ENCODE data around the gene BMPR1B. TPM values are rescaled to one million over a fixed set of nuclear protein-coding genes. Genes with fewer than 3 reads are reported as not detected.

BMPR1B gene
- total RNA-seq, result under 0.01 TPM

DNA sequence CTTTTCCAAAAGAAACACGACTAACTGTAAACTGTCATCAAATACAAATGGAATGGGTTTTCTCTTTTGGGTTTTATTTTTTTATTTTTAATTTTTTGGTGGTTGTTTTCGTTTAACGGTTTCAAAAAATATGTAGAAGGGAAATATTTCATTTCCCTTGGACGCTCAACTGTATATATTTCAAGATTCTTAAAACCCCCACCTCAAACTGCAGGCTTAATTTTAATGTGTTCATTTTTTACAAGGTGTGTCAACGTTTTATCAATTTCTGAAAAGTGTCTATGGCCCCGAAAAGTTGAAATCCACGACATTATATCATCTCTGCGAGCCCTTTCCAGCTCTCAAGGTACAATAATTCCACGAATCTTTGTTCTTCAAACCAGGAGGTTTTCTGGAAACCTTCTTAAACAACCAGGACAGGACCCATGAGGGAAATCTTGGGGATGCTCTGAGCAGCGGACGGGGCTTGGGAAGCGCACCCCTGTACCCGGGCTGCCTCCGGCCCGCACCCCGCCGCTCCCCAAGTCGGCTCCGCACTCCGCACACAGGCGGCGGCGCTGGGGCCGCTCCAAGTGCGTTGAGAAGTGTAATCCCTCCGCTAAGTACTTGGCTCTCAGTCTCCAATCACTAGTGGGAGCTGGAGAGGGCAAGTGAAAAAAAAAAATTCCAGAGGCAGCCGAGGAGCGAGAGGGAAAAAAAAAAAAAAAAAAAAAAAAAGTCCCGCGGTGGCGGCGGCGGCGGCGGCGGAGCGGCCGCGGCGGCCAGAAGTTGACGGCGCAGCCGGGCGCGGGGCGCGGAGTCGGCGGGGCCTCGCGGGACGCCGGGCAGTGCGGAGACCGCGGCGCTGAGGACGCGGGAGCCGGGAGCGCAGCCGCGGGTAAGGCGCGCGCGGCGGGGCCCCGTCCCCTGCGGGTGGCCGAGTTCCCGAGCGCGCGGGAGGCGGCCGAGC lies at the start of gene BMPR1B:
Gene BMPR1B (plus strand): TSS at position 764 of the 949 bp plus-strand sequence. CDS start 346,470 bp downstream, outside the sequence.
- no peak within 1 kb of the TSS for H3K4me3 ChIP-seq (ENCODE audit: low read length)
- H3K9me3 ChIP-seq (ENCODE audit: low read depth, low read length), result no peaks in the 10 kb centered on the region
- H3K27me3 ChIP-seq (ENCODE audit: insufficient read depth, low read length), result peaks cover 69% of the 10 kb centered on the region
- H3K4me1 ChIP-seq (ENCODE audit: insufficient read depth, low read length), result no peaks in the 10 kb centered on the region

DNA sequence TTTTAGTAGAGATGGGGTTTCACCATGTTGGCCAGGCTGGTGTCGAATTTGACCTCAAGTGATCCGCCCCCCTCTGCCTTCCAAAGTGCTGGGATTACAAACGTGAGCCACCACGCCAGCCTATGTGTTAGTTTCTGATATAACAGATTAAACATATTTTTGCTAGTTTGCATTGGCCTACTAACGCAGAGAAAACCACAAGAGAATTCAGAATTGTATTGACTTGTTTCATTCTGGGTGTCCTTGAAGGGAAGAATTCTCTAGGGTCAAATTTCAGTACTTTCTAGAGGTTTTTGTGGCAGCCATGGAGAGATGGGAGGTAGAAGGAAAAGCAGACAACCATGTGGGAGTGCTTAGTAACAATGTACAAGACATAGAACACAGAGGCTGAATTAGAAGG lies 46.1 kb upstream of the BMPR1B start:
- H3K9me3 ChIP-seq (ENCODE audit: low read depth, low read length), result no peaks in the 10 kb centered on the region
- H3K4me1 ChIP-seq (ENCODE audit: insufficient read depth, low read length), result no peaks in the 10 kb centered on the region
- no peaks in the 10 kb centered on the region for H3K27me3 ChIP-seq (ENCODE audit: insufficient read depth, low read length)
- no peak overlapping the region for H3K4me3 ChIP-seq (ENCODE audit: low read length)

DNA sequence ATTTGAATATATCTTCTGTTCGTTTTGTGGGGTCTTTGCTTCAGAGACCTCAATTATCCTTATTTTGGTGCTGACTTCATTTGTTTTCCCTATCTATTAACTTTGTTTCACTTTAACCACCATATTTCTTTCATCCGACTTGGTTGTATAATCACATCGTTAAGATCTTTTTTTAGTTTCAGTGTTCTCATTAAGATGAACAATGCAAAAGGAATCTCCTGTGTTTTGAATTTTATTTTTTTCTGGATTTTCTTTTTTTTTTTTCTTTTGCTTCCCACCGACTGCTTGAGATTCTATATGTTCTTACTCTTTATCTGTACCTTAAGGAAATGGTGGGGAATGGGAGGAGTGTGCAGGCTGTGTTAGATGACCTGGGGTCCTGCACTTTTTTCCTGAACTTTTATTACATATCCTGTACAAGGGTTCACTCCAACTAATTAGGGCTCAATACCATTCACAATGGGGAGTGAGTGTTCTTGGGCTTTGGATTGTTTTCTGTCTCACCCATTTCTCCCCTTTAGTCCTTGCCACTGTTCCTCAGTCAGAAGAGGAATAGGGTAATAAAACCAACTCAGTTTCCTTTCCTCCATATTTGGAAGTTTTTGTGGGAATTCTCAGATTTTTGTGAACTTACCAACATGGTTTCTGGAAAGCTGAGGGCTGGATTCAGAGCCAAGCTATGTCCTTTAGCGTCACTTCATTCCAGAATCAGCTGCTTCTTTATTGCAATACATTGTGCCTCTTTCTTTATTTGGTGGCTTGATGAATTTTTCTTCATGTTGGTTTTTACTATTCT lies 43.2 kb upstream of the BMPR1B start:
- H3K9me3 ChIP-seq (ENCODE audit: low read depth, low read length), result no peaks in the 10 kb centered on the region
- no peak overlapping the region for H3K4me3 ChIP-seq (ENCODE audit: low read length)
- no peaks in the 10 kb centered on the region for H3K4me1 ChIP-seq (ENCODE audit: insufficient read depth, low read length)
- no peaks in the 10 kb centered on the region for H3K27me3 ChIP-seq (ENCODE audit: insufficient read depth, low read length)

DNA sequence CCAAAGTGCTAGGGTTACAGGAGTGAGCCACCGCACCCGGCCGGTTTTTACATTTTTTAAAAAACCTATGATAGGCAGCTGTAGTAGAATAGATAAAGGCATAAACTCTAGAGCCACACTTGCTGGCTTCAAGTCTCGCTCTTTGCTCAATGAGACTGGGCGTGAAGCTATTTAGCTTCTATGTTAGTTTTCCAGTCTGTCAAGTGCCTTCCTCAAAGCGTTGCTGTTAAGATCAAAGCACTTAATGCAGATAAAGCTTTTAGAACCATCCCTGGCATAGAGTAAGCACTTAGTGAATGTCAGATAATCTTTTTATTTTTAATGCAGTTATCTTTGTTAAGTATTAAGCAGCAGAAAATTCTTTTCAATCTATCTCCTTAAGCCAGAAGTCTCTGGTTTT lies 42.0 kb upstream of the BMPR1B start:
- Histone ChIP-seq H3K27me3 (ENCODE audit: insufficient read depth, low read length) (no peaks in the 10 kb centered on the region), H3K4me1 (ENCODE audit: insufficient read depth, low read length) (no peaks in the 10 kb centered on the region), H3K4me3 (ENCODE audit: low read length) (no peak overlapping the region), H3K9me3 (ENCODE audit: low read depth, low read length) (no peaks in the 10 kb centered on the region)

- Histone ChIP-seq H3K9me3 (ENCODE audit: low read depth, low read length) (no peaks in the 10 kb centered on the region), H3K4me3 (ENCODE audit: low read length) (no peak overlapping the region), H3K4me1 (ENCODE audit: insufficient read depth, low read length) (no peaks in the 10 kb centered on the region), H3K27me3 (ENCODE audit: insufficient read depth, low read length) (no peaks in the 10 kb centered on the region)
Measured at GRCh38 chr4:94721310-94721709, 36.4 kb upstream of the BMPR1B start.

DNA sequence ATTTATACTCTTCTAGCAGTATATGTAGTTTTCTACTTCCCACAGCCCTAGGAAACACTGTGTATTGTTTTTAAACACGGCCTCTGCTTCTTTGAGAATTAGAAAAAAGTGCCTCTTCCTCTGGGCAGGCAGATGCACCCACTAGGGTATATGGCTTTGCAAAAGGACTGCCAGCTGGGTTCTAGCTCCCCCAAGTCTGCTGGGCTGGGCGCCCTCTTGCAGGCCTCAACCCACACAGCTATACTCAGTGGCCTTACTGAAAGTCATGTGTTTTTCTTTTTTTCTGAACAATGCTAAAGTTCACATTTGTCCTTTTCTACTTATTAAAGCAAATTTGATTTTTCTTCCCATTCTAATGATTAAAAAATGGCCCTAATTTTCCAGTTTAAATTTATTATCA lies 35.5 kb upstream of the BMPR1B start:
- Histone ChIP-seq H3K9me3 (ENCODE audit: low read depth, low read length) (no peaks in the 10 kb centered on the region), H3K4me1 (ENCODE audit: insufficient read depth, low read length) (no peaks in the 10 kb centered on the region), H3K27me3 (ENCODE audit: insufficient read depth, low read length) (no peaks in the 10 kb centered on the region), H3K4me3 (ENCODE audit: low read length) (no peak overlapping the region)

GRCh38 chr4:94722748-94723147 lies 35.0 kb upstream of the BMPR1B start:
- no peaks in the 10 kb centered on the region for H3K27me3 ChIP-seq (ENCODE audit: insufficient read depth, low read length)
- H3K4me1 ChIP-seq (ENCODE audit: insufficient read depth, low read length), result no peaks in the 10 kb centered on the region
- H3K9me3 ChIP-seq (ENCODE audit: low read depth, low read length), result no peaks in the 10 kb centered on the region
- no peak overlapping the region for H3K4me3 ChIP-seq (ENCODE audit: low read length)

DNA sequence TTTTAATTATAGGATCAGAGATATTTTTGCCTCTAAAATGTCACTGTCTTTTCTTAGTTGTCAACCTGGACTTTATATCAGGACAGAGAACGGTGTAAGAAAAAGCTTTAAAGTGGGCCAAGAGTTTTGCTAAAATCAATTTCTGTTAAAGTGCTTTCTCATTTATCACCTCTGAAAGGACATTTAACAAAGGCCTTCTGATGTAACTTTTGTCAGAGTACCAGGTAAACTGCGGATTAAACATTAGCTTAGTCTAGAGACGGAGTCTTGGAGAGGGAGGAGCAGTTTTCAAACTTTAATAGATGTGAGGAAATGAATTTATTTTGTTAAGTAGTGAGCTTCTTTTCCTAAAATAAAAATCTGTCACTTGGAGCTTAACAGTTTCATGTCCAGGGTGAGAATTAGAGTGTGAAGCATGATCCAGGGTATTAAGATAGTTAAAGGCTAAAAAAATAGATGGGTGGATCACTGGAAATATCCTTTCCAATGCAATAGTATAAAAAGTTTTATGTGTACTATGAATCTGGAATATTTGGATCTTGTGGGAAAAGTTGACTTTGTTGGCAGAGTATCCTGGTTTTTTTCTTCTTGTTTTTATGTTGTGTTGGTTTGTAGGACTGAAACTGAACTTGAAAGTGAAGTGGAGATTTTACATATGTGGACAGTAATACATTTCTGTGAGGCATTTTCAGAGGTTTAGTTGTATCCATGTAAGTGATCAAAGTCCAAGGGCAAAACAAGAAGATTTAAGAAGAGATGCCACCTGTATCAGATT lies 33.6 kb upstream of the BMPR1B start:
- no peaks in the 10 kb centered on the region for H3K9me3 ChIP-seq (ENCODE audit: low read depth, low read length)
- no peaks in the 10 kb centered on the region for H3K4me1 ChIP-seq (ENCODE audit: insufficient read depth, low read length)
- no peak overlapping the region for H3K4me3 ChIP-seq (ENCODE audit: low read length)
- H3K27me3 ChIP-seq (ENCODE audit: insufficient read depth, low read length), result no peaks in the 10 kb centered on the region

- H3K4me1 ChIP-seq (ENCODE audit: insufficient read depth, low read length), result no peaks in the 10 kb centered on the region
- no peak overlapping the region for H3K4me3 ChIP-seq (ENCODE audit: low read length)
Measured at GRCh38 chr4:94726524-94727123, 31.1 kb upstream of the BMPR1B start.

GRCh38 chr4:94728056-94728766 lies 29.5 kb upstream of the BMPR1B start:
- no peaks in the 10 kb centered on the region for H3K27me3 ChIP-seq (ENCODE audit: insufficient read depth, low read length)
- H3K9me3 ChIP-seq (ENCODE audit: low read depth, low read length), result no peaks in the 10 kb centered on the region
- no peaks in the 10 kb centered on the region for H3K4me1 ChIP-seq (ENCODE audit: insufficient read depth, low read length)
- no peak overlapping the region for H3K4me3 ChIP-seq (ENCODE audit: low read length)

More at GRCh38 chr4:94726524-94727123, 31.1 kb upstream of the BMPR1B start:
- Histone ChIP-seq H3K27me3 (ENCODE audit: insufficient read depth, low read length) (no peaks in the 10 kb centered on the region), H3K9me3 (ENCODE audit: low read depth, low read length) (no peaks in the 10 kb centered on the region)

DNA sequence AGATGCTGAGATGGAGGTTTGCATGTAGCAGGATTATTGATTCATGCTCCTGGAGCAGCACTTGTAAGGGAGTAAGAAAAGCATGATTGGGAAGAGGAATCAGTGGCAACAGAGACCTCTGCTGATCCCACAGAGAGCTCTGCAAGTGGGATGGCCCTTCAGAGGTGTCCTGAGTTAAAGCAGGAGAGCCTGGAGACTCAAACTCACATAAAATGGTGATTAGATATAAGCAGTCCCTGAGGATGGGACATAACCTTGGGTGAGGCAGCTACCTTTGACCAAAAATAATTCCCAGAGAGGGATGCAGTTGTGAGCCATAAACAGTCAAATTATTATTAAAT lies 25.4 kb upstream of the BMPR1B start:
- no peaks in the 10 kb centered on the region for H3K4me1 ChIP-seq (ENCODE audit: insufficient read depth, low read length)
- no peaks in the 10 kb centered on the region for H3K9me3 ChIP-seq (ENCODE audit: low read depth, low read length)
- no peaks in the 10 kb centered on the region for H3K27me3 ChIP-seq (ENCODE audit: insufficient read depth, low read length)
- H3K4me3 ChIP-seq (ENCODE audit: low read length), result no peak overlapping the region

DNA sequence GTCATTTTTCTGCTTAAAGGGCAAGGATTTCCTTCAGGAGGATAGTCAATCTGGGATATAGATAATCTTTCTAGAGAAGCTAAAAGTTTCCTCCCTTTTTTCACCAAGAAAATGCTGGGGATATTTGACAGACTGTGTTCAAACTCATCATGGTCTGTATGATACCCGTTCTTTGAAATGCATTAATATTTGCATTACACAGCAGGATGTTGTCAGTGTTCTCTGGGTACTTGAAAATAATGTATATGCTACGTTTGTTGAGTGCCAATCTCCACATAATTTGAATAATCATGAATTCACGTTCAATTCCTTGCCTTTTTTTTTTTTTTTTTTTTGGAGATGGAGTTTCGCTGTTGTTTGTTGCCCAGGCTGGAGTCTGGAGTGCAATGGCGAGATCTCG lies 18.0 kb upstream of the BMPR1B start:
- Histone ChIP-seq H3K27me3 (ENCODE audit: insufficient read depth, low read length) (no peaks in the 10 kb centered on the region), H3K4me1 (ENCODE audit: insufficient read depth, low read length) (no peaks in the 10 kb centered on the region), H3K9me3 (ENCODE audit: low read depth, low read length) (no peaks in the 10 kb centered on the region), H3K4me3 (ENCODE audit: low read length) (no peak overlapping the region)

GRCh38 chr4:94741304-94741703 lies 16.5 kb upstream of the BMPR1B start:
- Histone ChIP-seq H3K4me3 (ENCODE audit: low read length) (no peak overlapping the region), H3K9me3 (ENCODE audit: low read depth, low read length) (no peaks in the 10 kb centered on the region), H3K4me1 (ENCODE audit: insufficient read depth, low read length) (no peaks in the 10 kb centered on the region), H3K27me3 (ENCODE audit: insufficient read depth, low read length) (no peaks in the 10 kb centered on the region)

DNA sequence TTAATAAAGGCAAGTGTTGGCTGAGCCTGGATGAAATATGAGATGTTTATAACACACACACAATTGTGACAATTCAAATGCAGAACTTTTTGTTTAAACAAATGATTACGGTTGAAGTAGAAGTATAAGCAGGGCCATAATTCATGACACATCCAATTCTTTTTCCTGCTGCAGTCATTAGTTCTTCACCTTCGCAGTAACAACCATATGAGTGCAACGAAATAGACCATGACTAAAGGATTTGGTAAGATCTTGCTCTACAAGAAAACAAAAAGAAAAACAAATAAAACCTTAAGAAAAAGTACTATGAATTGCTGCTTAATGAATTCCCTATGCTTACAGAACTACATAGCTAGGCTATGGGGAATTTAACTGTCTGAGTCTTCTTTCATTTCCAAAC lies 13.9 kb upstream of the BMPR1B start:
- no peaks in the 10 kb centered on the region for H3K4me1 ChIP-seq (ENCODE audit: insufficient read depth, low read length)
- H3K27me3 ChIP-seq (ENCODE audit: insufficient read depth, low read length), result no peaks in the 10 kb centered on the region
- no peak overlapping the region for H3K4me3 ChIP-seq (ENCODE audit: low read length)
- no peaks in the 10 kb centered on the region for H3K9me3 ChIP-seq (ENCODE audit: low read depth, low read length)
